HepG2 (cell line): Measurements from ENCODE around the gene LRRC45. TPM values are rescaled to one million over a fixed set of nuclear protein-coding genes. Genes with fewer than 3 reads are reported as not detected.

Source experiments
- ATAC-seq: fragments of 200-7000 bp; cut with Tn5 transposase; 3 replicates; pipeline ENCODE4 v1.9.1; 2020; ENCODE audit warnings: mild to moderate bottlenecking, moderate library complexity
- BruUV-seq: library from RNA; stranded (reverse); fragments of 400-500 nt; replicated peaks from 2 replicates; lab custom pipeline; 2021; lab: Mats Ljungman, UMichigan
- CTCF ChIA-PET: fragments of 300-600 bp; formaldehyde crosslinking; extraction: SDS; loops from one replicate; lab custom pipeline; 2021; ENCODE audit warnings: low total read pairs, inconsistent platforms, low intra/inter-chr PET ratio; lab: Yijun Ruan, JAX
- POLR2A ChIA-PET: fragments of 350-600 bp; sonication (Branson Sonifier 250); formaldehyde crosslinking; loops from one replicate; lab custom pipeline; 2020; ENCODE audit warnings: antibody characterized with exemption, inconsistent platforms; lab: Yijun Ruan, JAX
- DNase-seq: peaks from one replicate; pipeline ENCODE4 v3.0.0-alpha.2; 2015; ENCODE audit warnings: low spot score
- FAIRE-seq: peaks from 3 replicates; lab custom pipeline; 2011; peaks lifted over from hg19 to GRCh38; lab: Jason Lieb, UNC
- H2AFZ ChIP-seq: one replicate; pipeline ENCODE4 v1.6.1; 2011; ENCODE audit warnings: low read length, inconsistent platforms
- H3K27ac ChIP-seq: fragments of 300-600 bp; 3 replicates; pipeline ENCODE4 v1.8.0; 2011; ENCODE audit warnings: mixed run types, mild to moderate bottlenecking, mixed read lengths, low read length, inconsistent platforms; ENCODE audit not compliant: insufficient read depth; ENCODE audit errors: extremely low read length
- H3K27me3 ChIP-seq, 2 experiments: fragments of 200-600 bp in 1 of 2; 2 replicates in 1 of 2; 3 replicates in 1 of 2; pipeline versions ENCODE4 v1.6.0 to v1.8.0; 2011; ENCODE audit warnings: low read length in 2 of 2, mild to moderate bottlenecking in 2 of 2, moderate library complexity in 2 of 2, inconsistent platforms in 1 of 2; ENCODE audit not compliant: insufficient read depth in 2 of 2, control insufficient read depth in 1 of 2
- H3K36me3 ChIP-seq, 2 experiments: fragments of 200-600 bp in 1 of 2; replicated peaks in 1 of 2; 2 replicates in 1 of 2; 3 replicates in 1 of 2; pipeline versions ENCODE4 v1.5.1 to v1.8.0; 2011; ENCODE audit warnings: low read length in 2 of 2, inconsistent platforms in 1 of 2; ENCODE audit not compliant: insufficient read depth in 2 of 2, control insufficient read depth in 1 of 2
- H3K4me1 ChIP-seq: 2 replicates; pipeline ENCODE4 v1.5.1; 2012; ENCODE audit warnings: low read length, inconsistent platforms; ENCODE audit not compliant: insufficient read depth
- H3K4me2 ChIP-seq: 2 replicates; pipeline ENCODE4 v1.6.0; 2011; ENCODE audit warnings: low read depth, low read length, inconsistent platforms
- H3K4me3 ChIP-seq, 3 experiments: fragments of 200-600 bp in 1 of 3; sonication (generic), shearing (Covaris generic) in 1 of 3; replicated peaks in 1 of 3; 2 replicates each; pipeline ENCODE4 v1.5.1; 2011 to 2016; ENCODE audit warnings: low read length in 3 of 3, inconsistent platforms in 2 of 3, low read depth in 2 of 3, mild to moderate bottlenecking in 2 of 3, control low read depth in 1 of 3, mixed read lengths in 1 of 3; ENCODE audit not compliant: insufficient read depth in 1 of 3
- H3K79me2 ChIP-seq: one replicate; pipeline ENCODE4 v1.6.1; 2011; ENCODE audit warnings: low read length, inconsistent platforms; ENCODE audit not compliant: insufficient read depth
- H3K9ac ChIP-seq: 2 replicates; pipeline ENCODE4 v1.6.0; 2011; ENCODE audit warnings: mild to moderate bottlenecking, low read depth, low read length, inconsistent platforms; ENCODE audit not compliant: insufficient read depth
- H3K9me3 ChIP-seq: 2 replicates; pipeline ENCODE4 v1.5.1; 2012; ENCODE audit warnings: mild to moderate bottlenecking, low read length
- H4K20me1 ChIP-seq: 2 replicates; pipeline ENCODE4 v1.6.0; 2011; ENCODE audit warnings: inconsistent platforms, mild to moderate bottlenecking, low read length, moderate library complexity; ENCODE audit not compliant: insufficient read depth
- CBX5 ChIP-seq: sonication (generic); formaldehyde crosslinking; IDR thresholded peaks from 2 replicates; pipeline ENCODE4 v1.4.0; 2020; ENCODE audit warnings: missing genetic modification reagents, borderline replicate concordance
- EZH2 ChIP-seq: conservative IDR thresholded peaks from 2 replicates; pipeline ENCODE4 v1.6.1; 2012; ENCODE audit warnings: mild to moderate bottlenecking, low read depth, low read length, moderate library complexity
- GATAD1 ChIP-seq: IDR thresholded peaks from 2 replicates; pipeline ENCODE4 v1.6.1; 2016; ENCODE audit warnings: missing genetic modification reagents, missing compliant biosample characterization
- MAZ ChIP-seq, 2 experiments: sonication (generic) in 1 of 2; formaldehyde crosslinking in 1 of 2; IDR thresholded peaks; 2 replicates each; pipeline versions ENCODE4 v1.5.0 to v1.6.1; 2012 to 2020; ENCODE audit warnings: low read depth in 2 of 2, mild to moderate bottlenecking in 2 of 2, borderline replicate concordance in 1 of 2, improper control_type of control experiment in 1 of 2, low read length in 1 of 2, missing genetic modification reagents in 1 of 2, moderate library complexity in 1 of 2
- MYC ChIP-seq: sonication (generic); formaldehyde crosslinking; IDR thresholded peaks from 2 replicates; pipeline ENCODE4 v1.9.0; 2021; ENCODE audit warnings: missing genetic modification reagents, borderline replicate concordance
- MZF1 ChIP-seq: sonication (generic); formaldehyde crosslinking; IDR thresholded peaks from 2 replicates; pipeline ENCODE4 v1.8.1; 2023; ENCODE audit warnings: mild to moderate bottlenecking, missing genetic modification reagents, borderline replicate concordance
- RELA ChIP-seq: sonication (generic); formaldehyde crosslinking; IDR thresholded peaks from 2 replicates; pipeline ENCODE4 v1.4.0; 2020; ENCODE audit warnings: missing genetic modification reagents
- TAF1 ChIP-seq: sonication (generic); formaldehyde crosslinking; IDR thresholded peaks from 2 replicates; pipeline ENCODE4 v1.4.0; 2020; ENCODE audit warnings: missing genetic modification reagents
- ZBTB46 ChIP-seq: sonication (generic); formaldehyde crosslinking; IDR thresholded peaks from 2 replicates; pipeline ENCODE4 v1.4.0; 2020; ENCODE audit warnings: mild to moderate bottlenecking, missing genetic modification reagents, borderline replicate concordance
- ZNF484 ChIP-seq: sonication (generic); formaldehyde crosslinking; IDR thresholded peaks from 2 replicates; pipeline ENCODE4 v1.5.1; 2020; ENCODE audit warnings: mild to moderate bottlenecking, low read depth, missing genetic modification reagents, borderline replicate concordance
- ZNF567 ChIP-seq: sonication (generic); formaldehyde crosslinking; IDR thresholded peaks from 2 replicates; pipeline ENCODE4 v1.8.1; 2023; ENCODE audit warnings: mild to moderate bottlenecking, missing genetic modification reagents, borderline replicate concordance
- ZNF678 ChIP-seq: sonication (generic); formaldehyde crosslinking; IDR thresholded peaks from 2 replicates; pipeline ENCODE4 v1.4.0; 2020; ENCODE audit warnings: mild to moderate bottlenecking, missing genetic modification reagents
- ZSCAN5A ChIP-seq: sonication (generic); formaldehyde crosslinking; IDR thresholded peaks from 2 replicates; pipeline ENCODE4 v1.8.0; 2022; ENCODE audit warnings: mild to moderate bottlenecking, missing genetic modification reagents, borderline replicate concordance
- WGBS: methylation state at CpG from one replicate; pipeline ENCODE4 v1.1.6; 2017; ENCODE audit warnings: low lambda C conversion rate; 5-methylcytosine and 5-hydroxymethylcytosine counted together
- in situ Hi-C: cut with HindIII; loops from 2 replicates; pipeline ENCODE4 v1.10.0; 2017; ENCODE audit warnings: low pct_unique_long_range_greater_than_20kb; ENCODE audit not compliant: extremely low pct_ligation_motif_present
- intact Hi-C: fragments of 100-400 bp; cut with micrococcal nuclease; formaldehyde crosslinking; loops from one replicate; pipeline ENCODE4 v1.10.0; 2022; ENCODE audit not compliant: unreplicated experiment
- polyA plus RNA-seq, 8 experiments: library from polyadenylated mRNA; depleted of rRNA in 3 of 8; stranded (reverse) in 7 of 8; unstranded in 1 of 8; fragments of >200 nt; fragmentation: Illumina TruSeq in 4 of 8; extraction: Trizol in 4 of 8; gene quantifications; 2 replicates each; pipeline versions ENCODE4 v1.2.1 to v1.2.3, GENCODE V29; 2011 to 2016; ENCODE audit warnings: low read depth in 4 of 8, missing spikeins in 1 of 8, mixed read lengths in 1 of 8; ENCODE audit not compliant: insufficient read depth in 1 of 8
- total RNA-seq, 5 experiments: library from RNA; depleted of rRNA; stranded (reverse); fragments of >200 nt; fragmentation: Illumina TruSeq; extraction: Trizol; gene quantifications; 2 replicates each; pipeline ENCODE4 v1.2.3, GENCODE V29; 2016; ENCODE audit warnings: low read depth in 1 of 5

LRRC45 gene
- total and polyA plus RNA-seq, 2 of the 13 experiments (the other 11 are each of a cell fraction or from before 2014, with no cell fraction given): 11.6 to 48.1 TPM

GRCh38 chr17:82022310-82022980 lies 660 bp upstream of the LRRC45 start, which contains the start of gene CENPX (continued):
- TF ChIP-seq RELA (CRISPR knock-in tag): no peak
- TF ChIP-seq ZNF567 (CRISPR knock-in tag): 0 out of 2 replicates have a peak, but pooled peaks have one; percentile 45
- TF ChIP-seq ZNF678 (CRISPR knock-in tag): peak; percentile 89; the same call in 1 of the 2 replicates

GRCh38 chr17:82023447-82024241 lies 539 bp downstream of the LRRC45 start:
- in situ Hi-C loops: loop anchor here (5.0 kb wide), 1 partner anchor 66 kb away; no protein-coding TSS in a partner anchor
- Histone ChIP-seq H4K20me1 (no peaks in the 10 kb centered on the region; the same call in 1 of the 2 replicates), H2AFZ (no peak overlapping the region), H3K4me1 (peaks cover 62% of the 10 kb centered on the region), H3K9ac (peak overlapping the region; percentile 79), H3K9me3 (no peaks in the 10 kb centered on the region), H3K4me2 (peak overlapping the region; percentile 93), H3K79me2 (peaks cover 41% of the 10 kb centered on the region), H3K27ac (peak overlapping the region; percentile 61), H3K36me3 (peaks cover 2% of the 10 kb centered on the region in 2 experiments; a peak in 4 of 5 replicates), H3K4me3 (peak overlapping the region; percentile 80 to 90 (median 86)), H3K27me3 (no peaks in the 10 kb centered on the region; a peak in 1 of 5 replicates)
- DNase-seq: no peak
- ChIA-PET CTCF (interaction anchor here (6.8 kb wide), 1 partner anchor 63 kb away, joined by 181 read pairs; the partner anchor contains the start of gene NOTUM), POLR2A (interaction anchor here (0.7 to 14.1 kb wide), 30 partner anchors 8 to 297 kb away, joined by 3 to 470 read pairs (median 8); partner anchors contain the start of genes ARHGDIA, DCXR, FASN and MAFG)
- BruUV-seq: no TSS peak
- intact Hi-C loops: loop anchor here (1.0 to 5.0 kb wide), 3 partner anchors 14 to 156 kb away; partner anchors contain the start of gene DCXR
- ATAC-seq: peak; percentile 3
- under 1% methylated on average over 36 of the region's 55 CpGs for WGBS
- FAIRE-seq: no peak
- peak; percentile 54; the same call in 1 of the 2 replicates for TF ChIP-seq TAF1 (CRISPR knock-in tag)
- no peak for TF ChIP-seq CBX5 (CRISPR knock-in tag)
- TF ChIP-seq ZBTB46 (CRISPR knock-in tag): no peak
- TF ChIP-seq MYC (CRISPR knock-in tag): peak; percentile 45; the same call in 1 of the 2 replicates
- no peak for TF ChIP-seq EZH2
- no peak for TF ChIP-seq MZF1 (CRISPR knock-in tag)
- no peak for TF ChIP-seq MAZ (IDR thresholded peaks at IDR 0.05; ENCODE audit: borderline replicate concordance, low read depth, low read length)
- peak; percentile 29 for TF ChIP-seq MAZ (CRISPR knock-in tag; IDR thresholded peaks at IDR 0.05; ENCODE audit: low read depth)
- no peak; the same call in 1 of the 2 replicates for TF ChIP-seq GATAD1
- TF ChIP-seq ZNF484 (CRISPR knock-in tag): no peak
- TF ChIP-seq ZSCAN5A (CRISPR knock-in tag): no peak
